K562 (cell line): ENCODE data around the gene C2CD2L. TPM values are rescaled to one million over a fixed set of nuclear protein-coding genes. Genes with fewer than 3 reads are reported as not detected.
A peak's percentile ranks its signal among the peaks of the same experiment; 100 is the strongest.

Experiments used
- EWSR1 ChIP-seq: fragments of 450-650 bp; IDR thresholded peaks from 2 replicates; pipeline ENCODE4 v1.6.1; 2018; ENCODE audit warnings: borderline replicate concordance, mild to moderate bottlenecking, low read depth, moderate library complexity; ENCODE audit not compliant: partially characterized antibody
- FIP1L1 ChIP-seq: fragments of 200-400 bp; formaldehyde crosslinking; IDR thresholded peaks from 2 replicates; pipeline ENCODE4 v1.6.1; 2018; ENCODE audit warnings: mild to moderate bottlenecking, low read depth, low read length; ENCODE audit not compliant: poor library complexity, severe bottlenecking
- HIVEP1 ChIP-seq: fragments of 250-450 bp; sonication (Bioruptor Pico); IDR thresholded peaks from 2 replicates; pipeline ENCODE4 v1.4.0; 2020; ENCODE audit warnings: mild to moderate bottlenecking
- JUN ChIP-seq, 2 experiments: sonication (generic) in 1 of 2; formaldehyde crosslinking in 1 of 2; IDR thresholded peaks; 2 replicates each; pipeline versions ENCODE4 v1.6.1 to v1.8.0; 2012 to 2022; ENCODE audit warnings: borderline replicate concordance in 2 of 2, mild to moderate bottlenecking in 2 of 2, improper control_type of control experiment in 1 of 2, low read depth in 1 of 2, low read length in 1 of 2, missing genetic modification reagents in 1 of 2
- POLR2H ChIP-seq: IDR thresholded peaks from 2 replicates; pipeline ENCODE4 v1.6.1; 2016; ENCODE audit warnings: missing genetic modification characterization, low read depth, mild to moderate bottlenecking, control low read depth, missing compliant biosample characterization, moderate library complexity
- PREB ChIP-seq: sonication (generic); formaldehyde crosslinking; IDR thresholded peaks from 2 replicates; pipeline ENCODE4 v1.8.1; 2023; ENCODE audit warnings: mild to moderate bottlenecking, missing genetic modification reagents
- RCOR1 ChIP-seq, 2 experiments: IDR thresholded peaks; 2 replicates each; pipeline ENCODE4 v1.6.1; 2012; ENCODE audit warnings: low read depth in 2 of 2, low read length in 2 of 2, borderline replicate concordance in 1 of 2, improper control_type of control experiment in 1 of 2
- ZBTB11 ChIP-seq, 3 experiments: fragments of 200-800 bp in 1 of 3; fragments of 250-450 bp in 1 of 3; fragments of 450-650 bp in 1 of 3; sonication (Bioruptor Pico) in 1 of 3; sonication (Bioruptor generic) in 1 of 3; formaldehyde crosslinking in 1 of 3; IDR thresholded peaks; 2 replicates each; pipeline versions ENCODE4 v1.6.1 to v1.8.0; 2016 to 2022; ENCODE audit warnings: mild to moderate bottlenecking in 2 of 3, missing genetic modification characterization in 2 of 3, missing compliant biosample characterization in 1 of 3, moderate library complexity in 1 of 3
- ZBTB12 ChIP-seq: fragments of 250-450 bp; sonication (Bioruptor Pico); IDR thresholded peaks from 2 replicates; pipeline ENCODE4 v1.4.0; 2020
- ZMIZ1 ChIP-seq, 2 experiments: fragments of 150-350 bp in 1 of 2; IDR thresholded peaks; 2 replicates each; pipeline ENCODE4 v1.6.1; 2012 to 2016; ENCODE audit warnings: low read depth in 2 of 2, low read length in 2 of 2, mild to moderate bottlenecking in 1 of 2, moderate library complexity in 1 of 2
- ZNF57 ChIP-seq: fragments of 450-650 bp; formaldehyde crosslinking; IDR thresholded peaks from 2 replicates; pipeline ENCODE4 v1.4.0; 2020; ENCODE audit warnings: mild to moderate bottlenecking, moderate library complexity
- ZNF766 ChIP-seq: fragments of 200-800 bp; sonication (Bioruptor generic); conservative IDR thresholded peaks from 2 replicates; pipeline ENCODE4 v1.6.1; 2016; ENCODE audit warnings: missing genetic modification characterization, missing compliant biosample characterization
- ZNF778 ChIP-seq: fragments of 450-650 bp; formaldehyde crosslinking; IDR thresholded peaks from 2 replicates; pipeline ENCODE4 v1.4.0; 2020; ENCODE audit warnings: mild to moderate bottlenecking, moderate library complexity
- polyA plus RNA-seq, 8 experiments: library from polyadenylated mRNA; depleted of rRNA in 4 of 8; stranded (reverse) in 5 of 8; unstranded in 3 of 8; fragments of >200 nt; fragmentation: Nextera tagmentation in 2 of 8; fragmentation: Illumina TruSeq in 1 of 8; extraction: Ambion mirVana in 2 of 8; extraction: Trizol in 1 of 8; gene quantifications; 2 replicates each; pipeline versions ENCODE4 v1.2.1 to v1.2.3, GENCODE V29; 2011 to 2014; ENCODE audit warnings: inconsistent platforms in 1 of 8, missing spikeins in 1 of 8
- total RNA-seq, 7 experiments: library from RNA; depleted of rRNA in 6 of 7; stranded (reverse); fragments of >200 nt in 6 of 7; fragmentation: Illumina TruSeq in 2 of 7; extraction: Trizol in 2 of 7; gene quantifications; 2 replicates each; pipeline versions ENCODE4 v1.2.1 to v1.2.3, GENCODE V29; 2011 to 2021; ENCODE audit warnings: low replicate concordance in 1 of 7

The C2CD2L gene
- total and polyA plus RNA-seq, 9 of the 15 experiments (the other 6 are each of a cell fraction or from before 2014, with no cell fraction given), result 0.66 to 41.2 (median 14.8) TPM

- TF ChIP-seq ZMIZ1 (IDR thresholded peaks at IDR 0.05; ENCODE audit: low read depth in 2 of 2, low read length in 2 of 2) (no peak), ZBTB12 (CRISPR knock-in tag) (no peak), ZNF57 (CRISPR knock-in tag) (no peak), PREB (CRISPR knock-in tag) (peak; percentile 91; the same call in 1 of the 2 replicates), FIP1L1 (peak; percentile 26), ZNF778 (no peak), EWSR1 (no peak), POLR2H (no peak), JUN (IDR thresholded peaks at IDR 0.05; ENCODE audit: borderline replicate concordance, low read depth, low read length) (no peak), JUN (CRISPR knock-in tag; IDR thresholded peaks at IDR 0.05; ENCODE audit: borderline replicate concordance) (no peak), RCOR1 (IDR thresholded peaks at IDR 0.05; ENCODE audit: borderline replicate concordance in 1 of 2, low read depth in 2 of 2, low read length in 2 of 2) (0 out of 4 replicates have a peak, but pooled peaks of 1 of the 2 experiments have one; percentile 1), ZBTB11 (CRISPR knock-in tag; IDR thresholded peaks at IDR 0.05) (peak in 1 of 3 experiments; percentile 89; a peak in 1 of 6 replicates), HIVEP1 (CRISPR knock-in tag) (no peak), ZNF766 (0 out of 2 replicates have a peak, but pooled peaks have one; percentile 0)
Observed at GRCh38 chr11:119100994-119101758, 6.0 kb upstream of the C2CD2L start (continued).
